HUES6 (cell line): ENCODE measurements around the gene MOB3C.
A peak's percentile ranks its signal among the peaks of the same experiment; 100 is the strongest.
"Not testable (repeated sequence)": the region's sequence is repeated elsewhere in the genome, so short reads cannot be mapped to it uniquely, and the experiment has no call there.

Experiments used
- H3K27ac ChIP-seq: 2 replicates; pipeline ENCODE4 v1.7.0; 2013; ENCODE audit warnings: low read depth, mild to moderate bottlenecking, low read length, inconsistent platforms
- H3K27me3 ChIP-seq: 2 replicates; pipeline ENCODE4 v1.6.1; 2013; ENCODE audit warnings: low read length; ENCODE audit not compliant: control insufficient read depth, insufficient read depth
- H3K36me3 ChIP-seq: 2 replicates; pipeline ENCODE4 v1.6.1; 2013; ENCODE audit warnings: low read length; ENCODE audit not compliant: control insufficient read depth, insufficient read depth
- H3K4me1 ChIP-seq: 2 replicates; pipeline ENCODE4 v1.6.1; 2013; ENCODE audit warnings: low read length; ENCODE audit not compliant: control insufficient read depth, insufficient read depth
- H3K4me3 ChIP-seq: 2 replicates; pipeline ENCODE4 v1.5.1; 2013; ENCODE audit warnings: low read depth, low read length
- H3K9ac ChIP-seq: one replicate; pipeline ENCODE4 v1.6.1; 2013; ENCODE audit warnings: mild to moderate bottlenecking, low read length
- H3K9me3 ChIP-seq: 2 replicates; pipeline ENCODE4 v1.6.1; 2013; ENCODE audit warnings: low read depth, low read length; ENCODE audit not compliant: control insufficient read depth, insufficient read depth

The MOB3C gene

DNA sequence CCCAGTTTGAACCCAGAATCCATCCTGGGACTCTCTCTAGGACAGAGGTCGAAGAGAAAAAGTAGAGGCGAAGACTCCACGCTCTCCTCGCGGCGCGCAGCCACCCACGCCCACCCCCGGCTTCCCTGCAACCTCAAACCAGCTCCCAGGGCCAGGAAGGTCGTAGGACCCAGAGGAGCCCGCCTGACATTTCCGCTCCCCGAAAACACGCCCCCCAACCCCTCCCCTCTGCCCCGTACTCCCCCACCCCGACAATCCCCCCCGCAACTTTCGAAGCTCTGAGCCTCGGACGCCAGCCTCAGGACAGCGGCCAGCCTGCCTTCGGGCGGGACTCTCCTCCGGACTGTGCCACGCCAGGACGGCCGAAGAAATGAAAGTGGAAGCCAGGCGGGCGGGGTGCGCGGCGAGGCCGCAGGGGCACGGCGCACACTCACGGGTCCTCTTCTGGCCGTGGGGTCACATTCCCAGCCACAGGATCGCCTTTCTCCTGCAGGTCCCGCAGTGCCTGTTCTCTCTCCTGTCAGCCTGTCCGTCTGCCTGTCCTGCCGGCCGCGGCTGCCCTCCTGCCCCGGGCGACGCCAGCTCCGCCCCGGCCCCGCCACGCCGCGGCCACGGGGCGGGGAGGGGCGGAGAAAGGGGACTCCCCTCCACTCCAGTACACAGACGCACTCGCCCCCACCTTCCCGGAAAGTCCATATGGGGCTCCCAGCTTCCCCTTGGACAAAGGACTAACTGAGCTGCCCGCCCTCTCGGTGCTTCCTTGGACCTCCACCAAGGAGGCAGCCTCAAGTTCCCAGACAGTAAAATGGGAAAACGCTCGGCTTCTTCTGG lies at the start of gene MOB3C:
Gene MOB3C, minus strand, starts transcription at position 535 of the 831 bp plus-strand sequence. CDS start 3,490 bp downstream, outside the sequence.
- H3K4me3 ChIP-seq = peak within 1 kb of the TSS; percentile 89
- H3K27ac ChIP-seq = no peak within 1 kb of the TSS
- H3K27me3 ChIP-seq = peaks cover 30% of the 10 kb centered on the region
- H3K9me3 ChIP-seq = no peaks in the 10 kb centered on the region
- peaks cover 36% of the 10 kb centered on the region for H3K4me1 ChIP-seq
- H3K9ac ChIP-seq = peak within 1 kb of the TSS; percentile 60
- no peaks in the 10 kb centered on the region for H3K36me3 ChIP-seq

DNA sequence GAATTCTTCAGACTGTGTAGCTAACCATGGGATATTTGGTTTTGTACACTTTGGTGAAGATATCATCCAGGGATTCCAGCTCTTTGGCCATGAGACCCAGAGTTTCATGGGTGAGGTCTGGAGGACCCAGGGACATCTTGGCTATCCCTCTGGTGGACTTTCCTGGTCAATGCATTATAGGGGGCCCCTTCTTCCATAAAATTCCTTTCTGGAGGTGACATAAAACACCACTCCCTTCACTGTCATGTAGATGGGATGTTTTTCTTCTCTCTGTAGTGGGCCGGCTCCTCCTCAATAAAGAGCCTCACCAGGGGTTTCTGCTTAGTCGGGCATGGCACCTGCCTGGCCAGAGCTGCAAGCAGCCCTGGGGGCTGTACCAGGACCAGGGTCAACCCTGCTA lies 49.4 kb upstream of the MOB3C start:
- no peaks in the 10 kb centered on the region for H3K9me3 ChIP-seq
- H3K4me1 ChIP-seq = peaks cover 22% of the 10 kb centered on the region
- peaks cover 16% of the 10 kb centered on the region for H3K36me3 ChIP-seq
- no peak overlapping the region for H3K27ac ChIP-seq
- no peaks in the 10 kb centered on the region for H3K27me3 ChIP-seq
- H3K4me3 ChIP-seq = peak overlapping the region; percentile 86; the same call in 1 of the 2 replicates
- H3K9ac ChIP-seq = no peak overlapping the region

DNA sequence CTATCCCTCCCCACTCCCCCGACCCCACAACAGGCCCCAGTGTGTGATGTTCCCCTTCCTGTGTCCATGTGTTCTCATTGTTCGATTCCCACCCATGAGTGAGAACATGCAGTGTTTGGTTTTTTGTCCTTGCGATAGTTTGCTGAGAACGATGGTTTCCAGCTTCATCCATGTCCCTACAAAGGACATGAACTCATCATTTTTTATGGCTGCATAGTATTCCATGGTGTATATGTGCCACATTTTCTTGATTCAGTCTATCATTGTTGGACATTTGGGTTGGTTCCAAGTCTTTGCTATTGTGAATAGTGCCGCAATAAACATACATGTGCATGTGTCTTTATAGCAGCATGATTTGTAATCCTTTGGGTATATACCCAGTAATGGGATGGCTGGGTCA lies 46.3 kb upstream of the MOB3C start:
- peaks cover 26% of the 10 kb centered on the region for H3K36me3 ChIP-seq
- H3K4me3 ChIP-seq, H3K9ac ChIP-seq: not testable (repeated sequence)

DNA sequence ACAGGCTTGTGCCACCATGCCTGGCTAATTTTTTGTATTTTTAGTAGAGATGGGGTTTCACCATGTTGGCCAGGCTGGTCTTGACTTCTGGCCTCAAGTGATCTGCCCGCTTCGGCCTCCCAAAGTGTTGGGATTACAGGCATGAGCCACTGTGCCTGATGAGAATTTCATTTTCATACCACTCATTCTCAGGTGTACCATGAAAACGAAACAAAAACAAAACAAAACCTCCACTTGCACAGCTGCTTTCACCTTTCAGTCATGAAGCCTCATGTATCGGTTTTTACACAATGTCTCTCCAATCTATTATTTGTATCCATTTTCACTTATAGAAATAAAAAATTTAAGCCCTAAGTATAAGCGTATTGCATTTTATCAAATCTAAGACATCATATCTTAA lies 43.5 kb upstream of the MOB3C start:
- H3K9ac ChIP-seq, H3K9me3 ChIP-seq, H3K4me1 ChIP-seq, H3K27ac ChIP-seq, H3K4me3 ChIP-seq, H3K27me3 ChIP-seq: not testable (repeated sequence)
- peaks cover 51% of the 10 kb centered on the region for H3K36me3 ChIP-seq

More for the DNA sequence above, 46.3 kb upstream of the MOB3C start:
- peaks cover 19% of the 10 kb centered on the region for H3K4me1 ChIP-seq
- not testable (repeated sequence) for H3K27me3 ChIP-seq, H3K27ac ChIP-seq, H3K9me3 ChIP-seq

DNA sequence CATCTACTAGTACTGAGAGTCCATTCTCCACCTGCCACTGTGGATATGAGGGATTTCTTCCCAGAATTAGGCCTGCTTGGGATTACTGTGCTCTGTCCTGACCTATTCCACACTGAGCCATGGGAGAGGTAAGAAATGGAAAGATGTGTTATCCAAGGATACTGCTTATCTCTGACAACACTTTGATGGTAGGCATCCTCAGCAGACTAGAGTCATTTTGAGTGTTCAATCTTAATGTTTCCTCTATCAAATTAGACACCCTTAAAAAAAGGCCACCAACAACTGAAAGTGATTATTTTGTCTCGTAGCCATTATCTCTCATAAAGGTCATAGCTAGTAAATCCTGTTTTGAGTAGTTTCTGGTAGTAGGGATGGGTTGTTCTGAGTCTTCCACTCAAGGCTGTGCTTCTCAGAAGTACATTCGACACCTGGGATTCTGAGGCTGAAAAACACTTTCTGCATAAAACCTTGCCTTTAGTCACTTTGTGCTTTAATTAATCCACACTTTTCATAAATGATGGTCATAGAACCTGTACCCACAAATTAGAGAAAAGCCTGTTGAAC lies 42.8 kb upstream of the MOB3C start:
- H3K27ac ChIP-seq = no peak overlapping the region
- no peaks in the 10 kb centered on the region for H3K9me3 ChIP-seq
- no peaks in the 10 kb centered on the region for H3K27me3 ChIP-seq
- H3K4me3 ChIP-seq = no peak overlapping the region
- H3K36me3 ChIP-seq = peaks cover 49% of the 10 kb centered on the region
- no peaks in the 10 kb centered on the region for H3K4me1 ChIP-seq
- no peak overlapping the region for H3K9ac ChIP-seq

DNA sequence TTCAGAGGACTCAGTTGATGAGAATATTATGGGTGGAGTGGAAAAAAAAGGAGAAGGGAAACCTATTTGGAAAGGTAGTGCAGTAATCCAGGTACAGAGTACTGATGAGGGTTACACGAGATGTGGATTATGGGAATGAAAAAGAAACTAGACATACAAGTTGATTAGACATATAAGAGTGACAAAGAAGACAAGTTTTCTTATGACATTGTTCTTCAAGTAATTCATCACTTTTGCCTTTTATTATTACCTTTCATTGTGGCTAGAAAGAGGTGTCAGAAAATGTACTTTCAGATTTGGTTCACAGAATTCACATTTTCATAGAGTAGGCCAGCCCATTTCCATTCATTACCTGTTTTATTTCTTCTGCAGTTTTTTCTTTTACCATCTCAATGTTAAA lies 41.2 kb upstream of the MOB3C start:
- Histone ChIP-seq H3K27ac (no peak overlapping the region), H3K9me3 (no peaks in the 10 kb centered on the region)

DNA sequence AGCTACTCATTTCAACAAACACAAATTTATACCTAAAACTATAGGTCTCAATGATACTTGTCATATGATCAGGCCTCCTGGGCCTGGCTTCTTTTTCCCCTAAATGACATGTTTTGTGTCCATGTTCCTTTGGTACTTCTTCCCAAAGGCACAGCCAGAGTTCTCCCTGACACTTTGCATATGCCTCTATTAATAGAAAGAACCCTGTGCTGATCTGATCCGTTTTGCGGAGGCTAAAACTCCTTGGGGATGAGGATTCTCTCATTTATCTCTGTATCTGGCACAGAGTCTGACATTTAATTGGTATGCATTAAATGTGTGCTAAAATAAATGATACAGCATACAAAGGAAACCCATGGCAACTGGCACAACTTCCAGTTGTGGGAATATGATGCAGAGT lies 40.0 kb upstream of the MOB3C start:
- Histone ChIP-seq H3K9me3 (no peaks in the 10 kb centered on the region), H3K27me3 (no peaks in the 10 kb centered on the region), H3K9ac (no peak overlapping the region), H3K4me1 (no peaks in the 10 kb centered on the region), H3K36me3 (peaks cover 62% of the 10 kb centered on the region), H3K27ac (no peak overlapping the region), H3K4me3 (no peak overlapping the region)

More for the DNA sequence above, 41.2 kb upstream of the MOB3C start:
- H3K27me3 ChIP-seq = no peaks in the 10 kb centered on the region
- peaks cover 52% of the 10 kb centered on the region for H3K36me3 ChIP-seq
- H3K4me1 ChIP-seq = no peaks in the 10 kb centered on the region
- no peak overlapping the region for H3K9ac ChIP-seq
- no peak overlapping the region for H3K4me3 ChIP-seq

DNA sequence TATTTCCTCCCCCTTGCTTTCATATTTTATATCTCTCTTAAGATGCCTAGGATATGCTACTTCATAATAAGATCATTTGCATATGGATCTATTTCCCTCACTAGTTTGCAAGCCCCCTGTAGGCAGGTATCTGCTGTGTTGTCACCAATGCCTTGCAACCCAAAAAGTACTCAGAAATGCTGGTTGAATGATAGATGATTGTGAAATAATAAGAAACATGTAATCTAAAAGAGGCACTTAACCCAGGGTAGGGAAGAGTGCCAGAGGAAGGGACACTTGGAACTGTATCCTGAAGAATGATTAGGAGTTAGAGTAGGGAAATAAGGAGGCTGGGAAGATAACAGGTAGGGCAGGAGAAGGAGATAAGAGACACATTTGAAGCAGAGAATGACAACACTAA lies 39.2 kb upstream of the MOB3C start:
- Histone ChIP-seq H3K27me3 (no peaks in the 10 kb centered on the region), H3K4me3 (no peak overlapping the region), H3K36me3 (peaks cover 62% of the 10 kb centered on the region), H3K9me3 (no peaks in the 10 kb centered on the region), H3K4me1 (no peaks in the 10 kb centered on the region), H3K27ac (no peak overlapping the region), H3K9ac (no peak overlapping the region)

DNA sequence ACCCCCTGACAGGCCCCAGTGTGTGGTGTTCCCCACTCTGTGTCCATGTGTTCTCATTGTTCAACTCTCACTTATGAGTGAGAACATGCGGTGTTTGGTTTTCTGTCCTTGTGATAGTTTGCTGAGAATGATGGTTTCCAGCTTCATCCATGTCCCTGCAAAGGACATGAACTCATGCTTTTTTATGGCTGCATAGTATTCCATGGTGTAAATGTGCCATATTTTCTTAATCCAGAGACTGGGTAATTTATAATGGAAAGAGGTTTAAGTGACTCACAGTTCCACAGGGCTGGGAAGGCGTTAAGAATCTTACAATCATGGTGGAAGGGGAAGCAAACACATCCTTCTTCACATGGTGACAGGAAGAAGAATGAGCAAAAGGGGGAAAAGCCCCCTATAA lies 38.1 kb upstream of the MOB3C start:
- peaks cover 71% of the 10 kb centered on the region for H3K36me3 ChIP-seq
- H3K27ac ChIP-seq, H3K27me3 ChIP-seq, H3K9ac ChIP-seq, H3K4me1 ChIP-seq, H3K9me3 ChIP-seq, H3K4me3 ChIP-seq: not testable (repeated sequence)

DNA sequence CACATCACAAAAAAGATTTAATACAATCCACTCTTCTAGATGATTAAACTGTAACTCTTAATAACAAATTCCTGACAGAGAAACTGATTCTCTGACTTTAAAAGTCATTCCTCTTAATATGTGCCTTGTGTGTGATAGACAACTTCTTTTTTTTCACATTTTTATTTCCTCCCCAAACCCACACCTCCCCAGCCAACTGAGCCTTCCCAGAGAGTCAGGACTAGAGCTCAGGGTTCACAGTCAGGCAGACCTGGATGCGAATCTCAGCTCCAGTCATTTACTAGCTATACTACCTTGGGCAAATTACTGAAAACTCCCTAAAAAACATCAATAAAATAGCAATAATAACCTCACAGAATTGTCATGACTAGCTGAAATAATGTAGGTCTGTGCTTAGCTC lies 37.4 kb upstream of the MOB3C start:
- no peaks in the 10 kb centered on the region for H3K4me1 ChIP-seq
- H3K36me3 ChIP-seq = peaks cover 72% of the 10 kb centered on the region
- no peak overlapping the region for H3K27ac ChIP-seq
- H3K9ac ChIP-seq = no peak overlapping the region
- no peak overlapping the region for H3K4me3 ChIP-seq
- H3K9me3 ChIP-seq = no peaks in the 10 kb centered on the region
- H3K27me3 ChIP-seq = no peaks in the 10 kb centered on the region

DNA sequence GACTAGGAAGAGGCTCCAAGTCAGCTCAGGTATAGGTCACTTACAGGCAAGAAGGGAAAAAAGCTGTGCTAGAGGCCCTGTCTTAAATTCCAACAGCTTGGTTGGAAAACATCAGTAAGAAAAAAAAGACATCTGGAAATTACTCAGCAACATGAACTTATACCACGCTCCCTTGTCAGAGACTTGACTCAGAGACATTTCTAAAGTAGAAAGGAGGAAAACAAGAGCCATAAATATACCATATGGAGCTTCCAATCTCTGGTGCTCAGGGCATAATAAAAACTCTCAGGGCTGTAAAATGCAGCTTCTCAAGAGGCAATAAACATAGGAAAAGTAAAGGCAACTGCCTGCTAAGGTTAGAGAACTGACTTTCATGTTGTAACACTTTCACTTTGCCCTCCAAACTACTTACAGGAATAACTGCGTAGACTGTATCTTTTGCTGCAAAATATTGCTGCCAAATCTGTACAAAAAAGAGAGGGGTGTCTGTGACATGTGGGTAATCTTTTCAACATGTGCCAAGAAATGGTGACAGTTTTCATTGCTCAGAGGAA lies 36.9 kb upstream of the MOB3C start:
- Histone ChIP-seq H3K27ac (no peak overlapping the region), H3K4me1 (no peaks in the 10 kb centered on the region), H3K4me3 (no peak overlapping the region), H3K27me3 (no peaks in the 10 kb centered on the region), H3K9ac (no peak overlapping the region), H3K36me3 (peaks cover 75% of the 10 kb centered on the region), H3K9me3 (no peaks in the 10 kb centered on the region)
